Medulla oblongata (tissue), 1 donor: ENCODE data around the gene PCYT2.

Source experiments
- DNase-seq: peaks from one replicate; pipeline ENCODE4 v3.0.0-alpha.2; 2015; ENCODE audit errors: extremely low spot score

Gene PCYT2

GRCh38 chr17:81854974-81855774 lies 56.0 kb downstream of the PCYT2 start:
- no peak for DNase-seq

GRCh38 chr17:81852237-81852636 lies 59.0 kb downstream of the PCYT2 start:
- DNase-seq: no peak

DNA sequence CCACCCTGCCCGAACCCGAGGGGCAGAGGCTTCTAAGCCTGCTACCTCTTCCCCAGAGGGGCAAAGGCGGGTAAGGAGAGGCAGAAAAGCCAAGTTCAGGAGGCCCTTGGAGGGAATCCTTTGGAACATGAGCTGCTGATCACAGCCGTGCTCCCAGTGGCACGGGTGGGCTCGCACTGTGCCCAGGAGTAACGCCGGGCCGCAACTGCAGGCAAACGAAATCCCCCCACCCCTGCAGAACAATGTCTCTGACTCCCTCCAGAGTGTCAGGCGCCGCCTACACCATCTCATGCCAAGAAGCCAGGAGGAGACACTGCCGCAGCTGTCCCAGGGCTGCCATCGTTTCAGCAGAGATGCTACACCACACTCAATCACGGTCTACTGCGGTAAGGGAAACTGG lies 59.8 kb downstream of the PCYT2 start:
- no peak for DNase-seq
